GM18508 (cell line): ENCODE data around the gene ZSCAN12.
"Not testable (repeated sequence)": the region's sequence is repeated elsewhere in the genome, so short reads cannot be mapped to it uniquely, and the experiment has no call there.

Experiments used
- ATAC-seq: cut with Tn5 transposase; IDR thresholded peaks from one replicate; pipeline ENCODE4 v1.9.1; 2021; ENCODE audit warnings: moderate number of reproducible peaks; ENCODE audit not compliant: insufficient read depth, unreplicated experiment

Gene ZSCAN12

GRCh38 chr6:28400122-28400451, 540 bp upstream of the ZSCAN12 start:
- no peak for ATAC-seq

- ATAC-seq = no peak
Observed at GRCh38 chr6:28395918-28396317, 3.6 kb downstream of the ZSCAN12 start.

- ATAC-seq = no peak
Observed at GRCh38 chr6:28393912-28394662, 5.5 kb downstream of the ZSCAN12 start.

- ATAC-seq = no peak
Observed at GRCh38 chr6:28390688-28391087, 8.9 kb downstream of the ZSCAN12 start.

GRCh38 chr6:28384143-28384533, 15.4 kb downstream of the ZSCAN12 start:
- no peak for ATAC-seq

GRCh38 chr6:28383235-28384142, 16.1 kb downstream of the ZSCAN12 start:
- no peak for ATAC-seq

- no peak for ATAC-seq
Observed at GRCh38 chr6:28380381-28380780, 19.2 kb downstream of the ZSCAN12 start.

- ATAC-seq = no peak
Observed at GRCh38 chr6:28378644-28379043, 20.9 kb downstream of the ZSCAN12 start.

GRCh38 chr6:28377879-28378278, 21.7 kb downstream of the ZSCAN12 start:
- no peak for ATAC-seq

GRCh38 chr6:28373925-28374324, 25.6 kb downstream of the ZSCAN12 start:
- ATAC-seq = no peak

GRCh38 chr6:28371706-28372451, 27.7 kb downstream of the ZSCAN12 start:
- ATAC-seq = no peak

- ATAC-seq = no peak
Observed at GRCh38 chr6:28371280-28371679, 28.3 kb downstream of the ZSCAN12 start.

- ATAC-seq = no peak
Observed at GRCh38 chr6:28370440-28370839, 29.1 kb downstream of the ZSCAN12 start.

GRCh38 chr6:28369463-28369862, 30.1 kb downstream of the ZSCAN12 start:
- ATAC-seq = no peak

- ATAC-seq = peak; percentile 51
Observed at GRCh38 chr6:28368522-28368921, 31.0 kb downstream of the ZSCAN12 start.

- ATAC-seq = not testable (repeated sequence)
Observed at GRCh38 chr6:28365590-28365989, 34.0 kb downstream of the ZSCAN12 start.

- no peak for ATAC-seq
Observed at GRCh38 chr6:28360961-28361360, 38.6 kb downstream of the ZSCAN12 start.

GRCh38 chr6:28359562-28359961, 40.0 kb downstream of the ZSCAN12 start:
- not testable (repeated sequence) for ATAC-seq

GRCh38 chr6:28357036-28357435, 42.5 kb downstream of the ZSCAN12 start:
- no peak for ATAC-seq

- no peak for ATAC-seq
Observed at GRCh38 chr6:28356666-28357020, 42.9 kb downstream of the ZSCAN12 start.
